GM18861 (cell line): ENCODE data around the gene ALAD.

ENCODE experiments used
- ATAC-seq: cut with Tn5 transposase; IDR thresholded peaks from one replicate; pipeline ENCODE4 v1.9.1; 2021; ENCODE audit not compliant: unreplicated experiment

Gene ALAD

DNA sequence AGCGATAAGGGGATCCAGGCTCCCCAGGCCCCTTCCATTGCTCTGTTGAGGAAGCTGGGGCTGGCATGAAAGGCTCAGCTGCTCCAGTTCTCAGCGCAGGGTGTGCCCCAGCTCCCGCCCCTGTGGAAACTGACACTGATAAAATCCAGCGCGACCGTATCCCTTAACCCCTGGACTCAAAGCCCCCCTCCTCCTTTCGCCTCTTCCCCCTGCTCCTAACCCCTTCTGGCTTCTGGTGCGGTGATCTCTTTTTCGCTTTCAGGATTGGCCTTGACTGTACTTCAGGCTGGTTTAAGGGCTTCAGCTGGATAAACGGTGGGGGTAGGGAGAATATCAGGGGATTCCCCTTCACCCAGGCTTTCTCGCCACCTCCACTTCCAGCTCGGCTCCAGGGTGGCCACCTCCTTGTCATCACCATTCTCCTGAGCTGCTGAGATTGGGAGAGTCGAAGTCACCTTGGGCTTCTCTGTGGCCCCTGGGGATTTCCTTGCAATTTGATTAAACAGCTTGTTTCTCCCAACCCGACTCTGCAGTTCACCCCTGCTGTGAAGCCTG lies 50.9 kb downstream of the ALAD start:
- no peak for ATAC-seq

- no peak for ATAC-seq
Measured at GRCh38 chr9:113349445-113350094, 51.5 kb downstream of the ALAD start, which contains the start of gene BSPRY. TSS of gene BSPRY (plus strand) at chr9:113349541. CDS start at chr9:113349580, 39 bp downstream.

- ATAC-seq, result no peak
Measured at GRCh38 chr9:113349066-113349444, 52.0 kb downstream of the ALAD start.

DNA sequence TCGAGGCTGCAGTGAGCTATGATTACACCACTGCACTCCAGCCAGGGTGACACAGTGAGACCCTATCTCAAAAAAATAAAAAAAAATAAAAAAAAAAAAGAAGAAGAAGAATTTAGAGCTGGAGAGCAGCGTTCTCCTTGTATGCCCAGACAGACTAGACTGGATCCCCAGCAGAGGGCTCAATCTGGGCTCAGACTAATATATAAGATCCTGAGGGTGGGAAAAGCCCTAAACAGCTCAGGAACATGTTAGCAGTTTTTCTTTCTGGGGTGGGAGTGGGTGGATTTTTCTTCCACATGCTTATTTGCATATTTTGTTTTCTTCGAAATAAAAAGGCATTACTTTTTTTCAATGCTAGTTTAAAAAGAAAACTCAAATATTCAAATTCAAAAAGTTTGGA lies 52.6 kb downstream of the ALAD start:
- ATAC-seq, result no peak

DNA sequence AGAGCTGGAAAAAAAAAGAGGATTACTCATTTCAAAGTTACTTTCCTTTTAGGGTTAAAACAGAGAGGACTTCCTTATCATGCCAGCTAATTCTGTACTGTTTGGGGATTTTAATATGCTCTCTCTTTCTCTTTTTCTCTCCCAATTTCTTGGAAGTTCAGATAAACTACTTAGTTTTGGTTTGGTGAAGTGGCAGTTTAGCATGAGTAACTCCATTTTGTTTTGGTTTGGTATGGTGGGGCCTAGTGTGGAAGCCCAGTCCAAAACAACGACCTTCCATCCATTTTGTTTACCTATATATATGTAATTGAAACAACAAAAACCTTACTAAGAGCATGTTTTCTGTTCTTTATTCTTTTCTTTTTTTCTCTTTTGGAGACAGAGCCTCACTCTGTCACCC lies 55.4 kb downstream of the ALAD start:
- no peak for ATAC-seq

GRCh38 chr9:113345190-113345589 lies 55.9 kb downstream of the ALAD start:
- ATAC-seq, result no peak

GRCh38 chr9:113343732-113344231 lies 57.3 kb downstream of the ALAD start:
- no peak for ATAC-seq

DNA sequence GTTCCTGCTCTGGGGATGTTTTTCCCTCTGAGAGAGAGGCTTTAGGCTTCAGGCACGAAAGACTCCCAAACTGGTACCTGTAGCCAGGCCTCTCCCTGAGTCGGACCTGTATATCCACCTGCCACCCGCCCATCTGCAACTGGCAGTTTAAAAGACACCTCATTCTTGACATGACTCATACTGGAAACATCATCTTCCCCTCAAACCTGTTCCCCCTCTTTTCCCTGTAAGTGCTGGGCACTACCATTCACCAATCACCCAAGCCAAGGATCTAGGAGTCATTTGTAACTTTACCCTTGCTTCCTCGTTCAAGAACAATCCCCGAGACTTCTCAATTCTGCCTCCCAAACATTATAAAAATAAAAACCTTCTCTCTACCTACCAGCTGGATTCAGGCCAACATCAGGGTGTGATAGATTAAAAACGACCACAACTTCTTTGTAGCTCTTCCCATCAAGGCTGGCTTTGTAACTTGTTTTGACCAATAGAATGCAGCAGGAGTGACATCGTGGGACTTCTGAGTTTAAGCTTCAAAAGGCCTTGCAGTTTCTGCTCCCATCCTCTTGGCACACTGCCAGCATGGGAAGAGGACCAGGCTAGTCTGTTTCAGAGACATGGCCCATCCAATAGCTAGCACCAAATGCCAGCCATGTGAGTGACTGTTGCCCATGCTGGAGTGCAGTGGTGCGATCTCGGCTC lies 59.2 kb downstream of the ALAD start:
- no peak for ATAC-seq

GRCh38 chr9:113340011-113340699 lies 60.9 kb downstream of the ALAD start, which contains the start of gene WDR31:
TSS of gene WDR31 (minus strand) at chr9:113340275. CDS start at chr9:113332022, 8,253 bp downstream.
- ATAC-seq, result peak; percentile 98

DNA sequence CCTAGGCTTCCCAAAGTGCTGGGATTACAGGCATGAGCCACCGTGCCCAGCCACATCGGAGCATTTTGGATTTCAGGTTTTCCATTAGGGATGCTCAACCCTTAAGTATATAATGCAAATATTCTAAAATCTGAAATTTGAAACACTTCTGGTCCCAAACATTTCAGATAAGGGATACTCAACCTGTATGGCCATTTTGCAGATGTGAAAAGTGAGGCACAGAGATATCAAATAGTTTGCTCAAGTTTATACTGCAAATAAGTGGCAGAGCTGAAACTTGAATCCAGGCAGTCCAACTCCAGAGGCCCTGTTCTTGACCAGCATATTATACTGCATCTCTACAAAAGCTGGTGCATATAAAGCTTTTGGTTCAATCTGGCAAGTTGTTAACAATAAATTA lies 63.4 kb downstream of the ALAD start:
- no peak for ATAC-seq
